GM23338 (cell line): Measurements from ENCODE around the gene ACBD3. TPM values are rescaled to one million over a fixed set of nuclear protein-coding genes. Genes with fewer than 3 reads are reported as not detected.

Source experiments
- ATAC-seq: fragments of 200-7000 bp; cut with Tn5 transposase; 3 replicates; pipeline ENCODE4 v1.9.1; 2020
- DNase-seq: peaks from one replicate; pipeline ENCODE4 v3.0.0-alpha.2; 2015; ENCODE audit warnings: low spot score
- H2AFZ ChIP-seq: fragments of 200-600 bp; sonication (generic); 2 replicates; pipeline ENCODE4 v1.8.0; 2016; ENCODE audit warnings: antibody characterized with exemption, mild to moderate bottlenecking, moderate library complexity
- H3F3A ChIP-seq: fragments of 200-600 bp; sonication (generic); replicated peaks from 2 replicates; pipeline ENCODE4 v1.8.0; 2017; ENCODE audit warnings: antibody characterized with exemption, mixed run types, low read depth
- H3K27ac ChIP-seq: fragments of 200-600 bp; sonication (generic); 2 replicates; pipeline ENCODE4 v1.6.1; 2016; ENCODE audit warnings: low read depth
- H3K27me3 ChIP-seq: fragments of 200-600 bp; sonication (generic); 2 replicates; pipeline ENCODE4 v1.8.0; 2016; ENCODE audit warnings: mild to moderate bottlenecking, mixed run types, moderate library complexity; ENCODE audit not compliant: insufficient read depth
- H3K36me3 ChIP-seq: fragments of 200-600 bp; sonication (generic); 2 replicates; pipeline ENCODE4 v1.8.0; 2016; ENCODE audit warnings: mild to moderate bottlenecking; ENCODE audit not compliant: insufficient read depth
- H3K4me1 ChIP-seq: fragments of 200-600 bp; sonication (generic); 2 replicates; pipeline ENCODE4 v1.8.0; 2016; ENCODE audit warnings: mild to moderate bottlenecking, moderate library complexity; ENCODE audit not compliant: insufficient read depth
- H3K4me2 ChIP-seq: fragments of 200-600 bp; sonication (generic); 2 replicates; pipeline ENCODE4 v1.7.1; 2017; ENCODE audit warnings: mixed run types
- H3K4me3 ChIP-seq: fragments of 200-600 bp; sonication (generic); 2 replicates; pipeline ENCODE4 v1.6.1; 2016; ENCODE audit warnings: mixed run types
- H3K79me2 ChIP-seq: fragments of 200-600 bp; sonication (generic); replicated peaks from 2 replicates; pipeline ENCODE4 v1.8.0; 2017; ENCODE audit warnings: mild to moderate bottlenecking; ENCODE audit not compliant: insufficient read depth
- H3K9me2 ChIP-seq: fragments of 200-600 bp; sonication (generic); 2 replicates; pipeline ENCODE4 v1.8.0; 2017; ENCODE audit not compliant: insufficient read depth
- H4K20me1 ChIP-seq: fragments of 200-600 bp; sonication (generic); replicated peaks from 2 replicates; pipeline ENCODE4 v1.8.0; 2017; ENCODE audit warnings: mild to moderate bottlenecking; ENCODE audit not compliant: insufficient read depth
- H3K27ac Mint-ChIP-seq: 2 replicates; pipeline ENCODE4 v1.8.0; 2020; ENCODE audit warnings: inconsistent platforms, mild to moderate bottlenecking, moderate library complexity, mixed read lengths
- H3K27me3 Mint-ChIP-seq: 3 replicates; pipeline ENCODE4 v1.8.0; 2022; ENCODE audit warnings: low read depth, mild to moderate bottlenecking, moderate library complexity, mixed read lengths, inconsistent platforms; ENCODE audit not compliant: insufficient read depth, poor library complexity
- H3K36me3 Mint-ChIP-seq: 3 replicates; pipeline ENCODE4 v1.8.0; 2021; ENCODE audit warnings: low read depth, mild to moderate bottlenecking, inconsistent platforms, moderate library complexity, mixed read lengths
- H3K4me1 Mint-ChIP-seq: 3 replicates; pipeline ENCODE4 v1.8.0; 2020; ENCODE audit warnings: mild to moderate bottlenecking, inconsistent platforms, mixed read lengths
- H3K4me3 Mint-ChIP-seq: 3 replicates; pipeline ENCODE4 v1.8.0; 2021; ENCODE audit warnings: moderate library complexity, mild to moderate bottlenecking, inconsistent platforms, mixed read lengths
- H3K9me3 Mint-ChIP-seq: 3 replicates; pipeline ENCODE4 v1.8.0; 2020; ENCODE audit warnings: moderate library complexity, mild to moderate bottlenecking, inconsistent platforms, mixed read lengths
- ETS1 ChIP-seq: IDR thresholded peaks from 2 replicates; pipeline ENCODE4 v1.6.1; 2016; ENCODE audit warnings: antibody characterized with exemption
- EZH2phosphoT487 ChIP-seq: fragments of 200-600 bp; sonication (generic); IDR thresholded peaks from one replicate; pipeline ENCODE4 v1.8.1; 2018; ENCODE audit warnings: antibody characterized with exemption; ENCODE audit not compliant: unreplicated experiment
- JUNB ChIP-seq: IDR thresholded peaks from one replicate; pipeline ENCODE4 v1.6.1; 2016; ENCODE audit warnings: antibody characterized with exemption; ENCODE audit not compliant: unreplicated experiment
- NANOG ChIP-seq: IDR thresholded peaks from 2 replicates; pipeline ENCODE4 v1.6.1; 2016; ENCODE audit warnings: antibody characterized with exemption, borderline replicate concordance
- ZNF114 ChIP-seq: fragments of 250-450 bp; sonication (Bioruptor Pico); IDR thresholded peaks from 2 replicates; pipeline ENCODE4 v1.5.0; 2020; ENCODE audit warnings: mild to moderate bottlenecking, moderate library complexity
- ZNF331 ChIP-seq: fragments of 250-450 bp; sonication (Bioruptor Pico); IDR thresholded peaks from 2 replicates; pipeline ENCODE4 v1.5.0; 2020; ENCODE audit warnings: low read depth, mild to moderate bottlenecking, moderate library complexity
- ZNF462 ChIP-seq: fragments of 250-450 bp; sonication (Bioruptor Pico); IDR thresholded peaks from 2 replicates; pipeline ENCODE4 v1.5.0; 2020; ENCODE audit warnings: mild to moderate bottlenecking, moderate library complexity
- polyA plus RNA-seq: library from polyadenylated mRNA; unstranded; fragments of >200 nt; fragmentation: Nextera tagmentation; extraction: Ambion mirVana; gene quantifications from 2 replicates; pipeline ENCODE4 v1.2.1, GENCODE V29; 2016
- total RNA-seq: library from RNA; depleted of rRNA; stranded (reverse); fragments of >200 nt; shearing (Covaris generic); gene quantifications from 2 replicates; pipeline ENCODE4 v1.2.3, GENCODE V29; 2014

The ACBD3 gene
- total and polyA plus RNA-seq, 2 experiments from 2014 or later, result 17.1 to 36.2 TPM

DNA sequence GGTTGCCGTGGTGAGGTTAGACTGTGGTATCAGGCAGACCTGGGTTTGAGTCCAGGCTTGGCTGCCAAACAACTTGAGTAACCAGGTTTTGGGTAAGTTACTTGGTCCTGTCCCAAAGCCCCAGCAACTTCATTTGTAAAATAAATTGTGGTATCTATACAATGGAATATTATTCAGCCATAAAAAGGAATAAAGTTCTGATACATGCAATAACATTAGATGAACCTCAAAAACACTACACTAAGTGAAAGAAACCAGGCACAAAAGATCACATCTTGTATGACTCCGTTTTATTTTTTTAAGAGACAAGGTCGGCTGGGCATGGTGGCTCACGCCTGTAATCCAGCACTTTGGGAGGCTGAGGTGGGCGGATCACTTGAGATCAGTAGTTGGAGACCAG is 20.5 kb upstream of the ACBD3 start (continued):
- TF ChIP-seq ZNF462 (CRISPR knock-in tag) (no peak), ETS1 (no peak)

DNA sequence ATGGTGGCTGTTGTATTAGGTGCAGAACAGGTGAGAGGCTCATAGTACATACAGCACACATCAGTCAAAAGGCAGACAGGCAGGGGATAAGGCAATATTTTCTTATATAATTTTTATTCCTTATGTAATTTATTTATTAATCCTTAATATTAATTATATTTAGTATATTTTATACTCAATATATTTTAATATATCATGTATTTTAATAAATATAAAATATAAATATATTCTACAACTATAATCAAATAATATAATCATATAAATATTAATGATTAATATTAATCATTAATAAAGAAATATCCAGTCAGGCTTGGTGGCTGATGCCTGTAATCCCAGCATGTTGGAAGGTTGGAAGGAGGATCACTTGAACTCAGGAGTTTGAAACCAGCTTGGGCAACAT is 17.7 kb upstream of the ACBD3 start:
- Mint-ChIP-seq H3K36me3 (no peaks in the 10 kb centered on the region), H3K27ac (no peak overlapping the region), H3K4me3 (no peak overlapping the region), H3K27me3 (peaks cover 9% of the 10 kb centered on the region), H3K9me3 (no peaks in the 10 kb centered on the region), H3K4me1 (peaks cover 14% of the 10 kb centered on the region)
- Histone ChIP-seq H3K4me3 (no peak overlapping the region), H3K9me2 (no peaks in the 10 kb centered on the region), H3K27ac (no peak overlapping the region), H4K20me1 (no peaks in the 10 kb centered on the region), H3K4me2 (no peak overlapping the region), H3K36me3 (no peaks in the 10 kb centered on the region), H2AFZ (no peak overlapping the region), H3F3A (0 out of 2 replicates have a peak, but pooled peaks cover 5% of the 10 kb centered on the region), H3K4me1 (no peaks in the 10 kb centered on the region; the same call in 1 of the 2 replicates), H3K79me2 (no peaks in the 10 kb centered on the region), H3K27me3 (no peaks in the 10 kb centered on the region)
- DNase-seq, result no peak
- ATAC-seq, result no peak
- TF ChIP-seq ETS1, result no peak
- TF ChIP-seq EZH2phosphoT487, result no peak
- no peak for TF ChIP-seq ZNF462 (CRISPR knock-in tag)
- no peak for TF ChIP-seq NANOG
- TF ChIP-seq ZNF114 (CRISPR knock-in tag), result no peak
- no peak for TF ChIP-seq JUNB
- TF ChIP-seq ZNF331 (CRISPR knock-in tag), result no peak
